ENCODE data around the gene CDH8.

- TF ChIP-seq, protein P1, sequence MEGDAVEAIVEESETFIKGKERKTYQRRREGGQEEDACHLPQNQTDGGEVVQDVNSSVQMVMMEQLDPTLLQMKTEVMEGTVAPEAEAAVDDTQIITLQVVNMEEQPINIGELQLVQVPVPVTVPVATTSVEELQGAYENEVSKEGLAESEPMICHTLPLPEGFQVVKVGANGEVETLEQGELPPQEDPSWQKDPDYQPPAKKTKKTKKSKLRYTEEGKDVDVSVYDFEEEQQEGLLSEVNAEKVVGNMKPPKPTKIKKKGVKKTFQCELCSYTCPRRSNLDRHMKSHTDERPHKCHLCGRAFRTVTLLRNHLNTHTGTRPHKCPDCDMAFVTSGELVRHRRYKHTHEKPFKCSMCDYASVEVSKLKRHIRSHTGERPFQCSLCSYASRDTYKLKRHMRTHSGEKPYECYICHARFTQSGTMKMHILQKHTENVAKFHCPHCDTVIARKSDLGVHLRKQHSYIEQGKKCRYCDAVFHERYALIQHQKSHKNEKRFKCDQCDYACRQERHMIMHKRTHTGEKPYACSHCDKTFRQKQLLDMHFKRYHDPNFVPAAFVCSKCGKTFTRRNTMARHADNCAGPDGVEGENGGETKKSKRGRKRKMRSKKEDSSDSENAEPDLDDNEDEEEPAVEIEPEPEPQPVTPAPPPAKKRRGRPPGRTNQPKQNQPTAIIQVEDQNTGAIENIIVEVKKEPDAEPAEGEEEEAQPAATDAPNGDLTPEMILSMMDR (IDR thresholded peaks at IDR 0.05; ENCODE audit: poor library complexity): no peak
- TF ChIP-seq EZH2phosphoT487 (IDR thresholded peaks at IDR 0.05; ENCODE audit: low read depth, severe bottlenecking, unreplicated experiment): no peak
Measured at GRCh38 chr16:61677776-61678175, 358.5 kb downstream of the CDH8 start.

Measured in hepatocyte (in vitro differentiated cells).